SK-N-SH (cell line): ENCODE data around the gene RGS7. TPM values are rescaled to one million over a fixed set of nuclear protein-coding genes. Genes with fewer than 3 reads are reported as not detected.
A peak's percentile ranks its signal among the peaks of the same experiment; 100 is the strongest.

Experiments
- CTCF ChIA-PET: fragments of 300-600, 350-600 bp; formaldehyde crosslinking; extraction: SDS; loops from one replicate; lab custom pipeline; 2021; lab: Yijun Ruan, JAX
- POLR2A ChIA-PET: fragments of 350-600 bp; sonication (Branson Sonifier 250); formaldehyde crosslinking; extraction: SDS; loops from one replicate; lab custom pipeline; 2020; ENCODE audit warnings: antibody characterized with exemption, inconsistent platforms; lab: Yijun Ruan, JAX
- DNase-seq: peaks from one replicate; pipeline ENCODE4 v3.0.0; 2012
- H2AFZ ChIP-seq: fragments of 200-600 bp; sonication (generic); 2 replicates; pipeline ENCODE4 v1.8.1; 2016; ENCODE audit warnings: antibody characterized with exemption, mild to moderate bottlenecking, low read depth
- H3F3A ChIP-seq: fragments of 200-600 bp; sonication (generic); replicated peaks from 2 replicates; pipeline ENCODE3; 2016; ENCODE audit warnings: antibody characterized with exemption, mild to moderate bottlenecking; ENCODE audit not compliant: insufficient read depth
- H3K27ac ChIP-seq, 2 experiments: fragments of 200-500 bp in 1 of 2; fragments of 200-600 bp in 1 of 2; sonication (Bioruptor generic) in 1 of 2; sonication (generic), shearing (Covaris generic) in 1 of 2; 2 replicates each; pipeline versions ENCODE4 v1.5.1 to v1.6.1; 2014 to 2016; ENCODE audit warnings: low read depth in 2 of 2, inconsistent platforms in 1 of 2, low read length in 1 of 2, mild to moderate bottlenecking in 1 of 2, mixed read lengths in 1 of 2
- H3K27me3 ChIP-seq: fragments of 200-600 bp; sonication (generic), shearing (Covaris generic); 2 replicates; pipeline ENCODE4 v1.6.1; 2016; ENCODE audit warnings: mixed run types; ENCODE audit not compliant: insufficient read depth
- H3K36me3 ChIP-seq, 2 experiments: fragments of 200-500 bp in 1 of 2; fragments of 200-600 bp in 1 of 2; sonication (Bioruptor generic) in 1 of 2; sonication (generic) in 1 of 2; replicated peaks in 1 of 2; 2 replicates each; pipeline versions ENCODE3 to v1.5.1; 2014 to 2016; ENCODE audit warnings: low read length in 1 of 2, mild to moderate bottlenecking in 1 of 2; ENCODE audit not compliant: insufficient read depth in 2 of 2, control insufficient read depth in 1 of 2
- H3K4me1 ChIP-seq, 2 experiments: fragments of 200-500 bp in 1 of 2; fragments of 200-600 bp in 1 of 2; sonication (Bioruptor generic) in 1 of 2; sonication (generic), shearing (Covaris generic) in 1 of 2; 2 replicates each; pipeline versions ENCODE4 v1.5.1 to v1.6.1; 2014 to 2016; ENCODE audit warnings: low read depth in 1 of 2, low read length in 1 of 2, mixed run types in 1 of 2; ENCODE audit not compliant: insufficient read depth in 2 of 2, control insufficient read depth in 1 of 2
- H3K4me2 ChIP-seq: fragments of 200-600 bp; sonication (generic), shearing (Covaris generic); 2 replicates; pipeline ENCODE4 v1.6.1; 2017; ENCODE audit warnings: mixed run types
- H3K4me3 ChIP-seq, 2 experiments: fragments of 200-500 bp in 1 of 2; fragments of 200-600 bp in 1 of 2; sonication (Bioruptor generic) in 1 of 2; sonication (generic), shearing (Covaris generic) in 1 of 2; 2 replicates each; pipeline versions ENCODE4 v1.5.1 to v1.8.1; 2014 to 2016; ENCODE audit warnings: low read depth in 2 of 2, inconsistent platforms in 1 of 2, low read length in 1 of 2, mild to moderate bottlenecking in 1 of 2, mixed read lengths in 1 of 2, moderate library complexity in 1 of 2
- H3K79me2 ChIP-seq: fragments of 200-600 bp; sonication (generic); 2 replicates; pipeline ENCODE4 v1.8.1; 2017; ENCODE audit warnings: mild to moderate bottlenecking; ENCODE audit not compliant: insufficient read depth
- H3K9ac ChIP-seq: fragments of 200-600 bp; sonication (generic); 2 replicates; pipeline ENCODE4 v1.6.1; 2017; ENCODE audit warnings: mixed run types
- H3K9me2 ChIP-seq: fragments of 200-600 bp; sonication (generic); 2 replicates; pipeline ENCODE4 v1.6.1; 2017; ENCODE audit warnings: mixed run types
- H3K9me3 ChIP-seq: fragments of 200-600 bp; sonication (generic); 2 replicates; pipeline ENCODE4 v1.6.1; 2017; ENCODE audit warnings: mixed run types, mild to moderate bottlenecking, moderate library complexity
- H4K20me1 ChIP-seq: fragments of 200-600 bp; sonication (generic); 2 replicates; pipeline ENCODE4 v1.6.1; 2017; ENCODE audit warnings: mild to moderate bottlenecking, mixed run types; ENCODE audit not compliant: insufficient read depth
- CHD2 ChIP-seq: fragments of 150-350 bp; IDR thresholded peaks from 2 replicates; pipeline ENCODE4 v1.6.1; 2018; ENCODE audit warnings: low read length; ENCODE audit not compliant: partially characterized antibody
- CTCF ChIP-seq: fragments of 200-600 bp; sonication (generic); IDR thresholded peaks from 2 replicates; pipeline ENCODE4 v1.6.1; 2017; ENCODE audit warnings: antibody characterized with exemption, mild to moderate bottlenecking, moderate library complexity
- EP300 ChIP-seq, 2 experiments: IDR thresholded peaks; 2 replicates each; pipeline versions ENCODE4 v1.4.0 to v1.6.1; 2012; ENCODE audit warnings: borderline replicate concordance in 1 of 2, low read depth in 1 of 2, low read length in 1 of 2
- FOSL2 ChIP-seq: IDR thresholded peaks from 2 replicates; pipeline ENCODE4 v1.4.0; 2012; ENCODE audit warnings: low read depth, mild to moderate bottlenecking, moderate library complexity, borderline replicate concordance
- FOXM1 ChIP-seq: IDR thresholded peaks from 2 replicates; pipeline ENCODE4 v1.4.0; 2012; ENCODE audit warnings: low read depth, mild to moderate bottlenecking
- GABPA ChIP-seq: IDR thresholded peaks from 2 replicates; pipeline ENCODE4 v1.4.0; 2012; ENCODE audit warnings: low read depth, mild to moderate bottlenecking
- IRF3 ChIP-seq: fragments of 150-350 bp; IDR thresholded peaks from 2 replicates; pipeline ENCODE4 v1.6.1; 2016; ENCODE audit warnings: mild to moderate bottlenecking, low read depth, low read length
- JUND ChIP-seq: IDR thresholded peaks from 2 replicates; pipeline ENCODE4 v1.4.0; 2012
- MEF2A ChIP-seq: IDR thresholded peaks from 2 replicates; pipeline ENCODE4 v1.4.0; 2012; ENCODE audit warnings: low read depth, borderline replicate concordance
- MXI1 ChIP-seq: IDR thresholded peaks from 2 replicates; pipeline ENCODE4 v1.6.1; 2012; ENCODE audit warnings: mild to moderate bottlenecking, low read depth, low read length, improper control_type of control experiment
- NFIC ChIP-seq: IDR thresholded peaks from 2 replicates; pipeline ENCODE4 v1.4.0; 2012; ENCODE audit warnings: borderline replicate concordance
- NRF1 ChIP-seq: IDR thresholded peaks from 2 replicates; pipeline ENCODE4 v1.6.1; 2012; ENCODE audit warnings: low read depth, mild to moderate bottlenecking, low read length
- POLR2AphosphoS5 ChIP-seq: IDR thresholded peaks from 2 replicates; pipeline ENCODE4 v1.6.1; 2012; ENCODE audit warnings: low read depth, low read length
- RAD21 ChIP-seq: IDR thresholded peaks from 2 replicates; pipeline ENCODE4 v1.6.1; 2012; ENCODE audit warnings: mild to moderate bottlenecking, low read length
- RCOR1 ChIP-seq: fragments of 150-350 bp; IDR thresholded peaks from 2 replicates; pipeline ENCODE4 v1.6.1; 2017; ENCODE audit warnings: antibody characterized with exemption, low read length
- REST ChIP-seq: IDR thresholded peaks from 2 replicates; pipeline ENCODE4 v1.6.1; 2012; ENCODE audit warnings: mild to moderate bottlenecking, low read depth, low read length, moderate library complexity
- RFX5 ChIP-seq: IDR thresholded peaks from 2 replicates; pipeline ENCODE4 v1.6.1; 2012; ENCODE audit warnings: mild to moderate bottlenecking, improper control_type of control experiment, low read length
- TAF1 ChIP-seq: IDR thresholded peaks from 2 replicates; pipeline ENCODE4 v1.6.1; 2012; ENCODE audit warnings: low read depth, mild to moderate bottlenecking, low read length, moderate library complexity, borderline replicate concordance
- TCF12 ChIP-seq: IDR thresholded peaks from 2 replicates; pipeline ENCODE4 v1.4.0; 2012
- USF1 ChIP-seq: IDR thresholded peaks from 2 replicates; pipeline ENCODE4 v1.4.0; 2012; ENCODE audit warnings: low read depth, borderline replicate concordance
- WGBS: methylation state at CpG from one replicate; pipeline ENCODE4 v1.1.6; 2017; ENCODE audit warnings: low lambda C conversion rate; 5-methylcytosine and 5-hydroxymethylcytosine counted together
- polyA plus RNA-seq, 3 experiments: library from polyadenylated mRNA; depleted of rRNA; stranded (reverse); fragments of >200 nt; gene quantifications; 2 replicates each; pipeline ENCODE4 v1.2.3, GENCODE V29; 2012

RGS7 gene
- polyA plus RNA-seq, 1 of the 3 experiments (the other 2 are of a cell fraction), result 0.36 TPM

GRCh38 chr1:241311056-241311746 is 45.8 kb downstream of the RGS7 start:
- ChIA-PET POLR2A (no interaction called here), CTCF (no interaction called here)
- Histone ChIP-seq H3K36me3 (no peaks in the 10 kb centered on the region), H2AFZ (no peak overlapping the region), H3K79me2 (no peaks in the 10 kb centered on the region), H3K4me3 (no peak overlapping the region), H3K4me1 (no peaks in the 10 kb centered on the region; a peak in 1 of 4 replicates), H3K9me2 (no peaks in the 10 kb centered on the region), H3K27ac (no peak overlapping the region), H3K27me3 (no peaks in the 10 kb centered on the region), H3F3A (no peaks in the 10 kb centered on the region), H3K4me2 (no peak overlapping the region), H3K9me3 (no peaks in the 10 kb centered on the region), H3K9ac (no peak overlapping the region), H4K20me1 (no peaks in the 10 kb centered on the region)
- no peak for TF ChIP-seq RCOR1
- no peak for TF ChIP-seq USF1
- peak; percentile 21; the same call in 1 of the 2 replicates for TF ChIP-seq RAD21
- no peak for TF ChIP-seq CTCF
- no peak for TF ChIP-seq TAF1
- 23% methylated on average over 5 of the region's 5 CpGs for WGBS
- no peak for DNase-seq

GRCh38 chr1:241310451-241310850 is 46.6 kb downstream of the RGS7 start:
- Histone ChIP-seq H3K4me1 (no peaks in the 10 kb centered on the region; a peak in 1 of 4 replicates), H4K20me1 (no peaks in the 10 kb centered on the region), H3K4me3 (no peak overlapping the region), H2AFZ (no peak overlapping the region), H3F3A (no peaks in the 10 kb centered on the region), H3K27me3 (no peaks in the 10 kb centered on the region), H3K27ac (no peak overlapping the region), H3K9ac (no peak overlapping the region), H3K9me2 (no peaks in the 10 kb centered on the region), H3K9me3 (no peaks in the 10 kb centered on the region), H3K79me2 (no peaks in the 10 kb centered on the region), H3K4me2 (no peak overlapping the region), H3K36me3 (no peaks in the 10 kb centered on the region)
- DNase-seq, result no peak
- CTCF ChIA-PET, result no interaction called here
- POLR2A ChIA-PET, result no interaction called here
- 41% methylated on average over 3 of the region's 3 CpGs for WGBS
- TF ChIP-seq POLR2AphosphoS5 (no peak), NRF1 (no peak), EP300 (IDR thresholded peaks at IDR 0.05; ENCODE audit: borderline replicate concordance in 1 of 2, low read depth in 1 of 2, low read length in 1 of 2) (no peak), USF1 (no peak), FOXM1 (no peak), GABPA (no peak), RCOR1 (no peak), IRF3 (no peak), NFIC (no peak), JUND (no peak), MEF2A (no peak), FOSL2 (no peak), MXI1 (no peak), TCF12 (no peak), RFX5 (no peak), CHD2 (no peak), REST (no peak)
